Measurements from ENCODE around the gene VTN.
"Not testable (repeated sequence)": the region's sequence is repeated elsewhere in the genome, so short reads cannot be mapped to it uniquely, and the experiment has no call there.

VTN gene

GRCh38 chr17:28338769-28339212, 31.3 kb downstream of the VTN start:
- DNase-seq, result not testable (repeated sequence)

- DNase-seq, result no peak
Observed at GRCh38 chr17:28338056-28338768, 31.9 kb downstream of the VTN start.

- peak in 2 of 3 experiments; percentile 72 to 84 for DNase-seq
Observed at GRCh38 chr17:28335959-28336871, 33.9 kb downstream of the VTN start.

GRCh38 chr17:28335201-28335958, 34.7 kb downstream of the VTN start, which contains the start of the genes IFT20 and TNFAIP1:
IFT20 (minus strand) TSS chr17:28335472; CDS start chr17:28331985, 3,487 bp downstream.
TNFAIP1 (plus strand) TSS chr17:28335761; CDS start chr17:28339522, 3,761 bp downstream.
- peak; percentile 98 to 100 (median 99) for DNase-seq

GRCh38 chr17:28334666-28335200, 35.4 kb downstream of the VTN start:
- DNase-seq, result no peak

- no peak for DNase-seq
Observed at GRCh38 chr17:28334171-28334570, 35.9 kb downstream of the VTN start.

GRCh38 chr17:28333083-28333746, 36.9 kb downstream of the VTN start:
- no peak for DNase-seq

- DNase-seq, result no peak
Observed at GRCh38 chr17:28331891-28332420, 38.2 kb downstream of the VTN start.

GRCh38 chr17:28330671-28331070, 39.4 kb downstream of the VTN start:
- no peak for DNase-seq

GRCh38 chr17:28328325-28328724, 41.8 kb downstream of the VTN start:
- DNase-seq, result no peak

GRCh38 chr17:28327709-28328108, 42.4 kb downstream of the VTN start:
- DNase-seq, result peak in 1 of 3 experiments; percentile 14

GRCh38 chr17:28327031-28327607, 43.0 kb downstream of the VTN start:
- DNase-seq, result no peak

GRCh38 chr17:28326114-28326513, 44.0 kb downstream of the VTN start:
- DNase-seq, result peak in 2 of 3 experiments; percentile 76 to 93

GRCh38 chr17:28325211-28325610, 44.9 kb downstream of the VTN start:
- DNase-seq, result peak in 2 of 3 experiments; percentile 60 to 85

- no peak for DNase-seq
Observed at GRCh38 chr17:28324781-28325180, 45.3 kb downstream of the VTN start.

GRCh38 chr17:28324267-28324745, 45.8 kb downstream of the VTN start:
- DNase-seq, result peak in 1 of 3 experiments; percentile 53

GRCh38 chr17:28320215-28321061, 49.7 kb downstream of the VTN start:
- DNase-seq, result peak in 1 of 3 experiments; percentile 34

GRCh38 chr17:28319598-28319935, 50.5 kb downstream of the VTN start:
- peak in 1 of 3 experiments; percentile 43 for DNase-seq

GRCh38 chr17:28318759-28319597, 51.1 kb downstream of the VTN start, which contains the start of gene TMEM97:
TMEM97 (plus strand) TSS chr17:28319200; CDS start chr17:28319240, 40 bp downstream.
- peak; percentile 98 to 99 (median 98) for DNase-seq
